MM.1S (cell line): ENCODE results near the gene BBX.

ENCODE experiments used
- EZH2 ChIP-seq: fragments of 300-600 bp; sonication (generic); optimal IDR thresholded peaks from 2 replicates; pipeline ENCODE3; 2017; ENCODE audit warnings: low read depth, mild to moderate bottlenecking, antibody characterized with exemption, low read length, mixed read lengths
- EZH2phosphoT487 ChIP-seq: fragments of 300-600 bp; sonication (generic); IDR thresholded peaks from 2 replicates; pipeline ENCODE4 v1.6.1; 2018; ENCODE audit warnings: antibody characterized with exemption, low read length
- TF ChIP-seq, protein P1 (sequence below): fragments of 300-600 bp; sonication (generic); IDR thresholded peaks from 2 replicates; pipeline ENCODE4 v1.5.1; 2016; ENCODE audit warnings: antibody characterized with exemption, low read length, mixed read lengths

DNA sequence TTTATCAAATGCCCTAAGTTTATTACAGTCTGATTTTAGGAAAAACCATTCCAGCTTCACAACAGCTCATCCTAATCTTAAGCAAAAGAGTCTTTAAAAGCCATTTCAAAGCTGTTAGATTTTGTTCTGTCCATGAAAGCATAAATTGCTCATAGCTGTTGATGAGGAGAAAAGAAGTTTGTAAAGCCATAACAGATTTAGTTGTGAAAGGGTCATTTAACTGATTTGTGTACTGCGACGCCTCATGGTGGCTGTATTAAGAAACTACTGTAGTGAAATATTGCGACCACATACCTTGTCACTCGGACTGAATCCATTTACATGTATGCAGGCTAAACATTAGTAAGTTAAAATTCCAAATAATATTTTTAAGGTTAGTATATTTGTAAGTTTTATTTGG, 20.9 kb downstream of the BBX start:
- TF ChIP-seq, protein P1, sequence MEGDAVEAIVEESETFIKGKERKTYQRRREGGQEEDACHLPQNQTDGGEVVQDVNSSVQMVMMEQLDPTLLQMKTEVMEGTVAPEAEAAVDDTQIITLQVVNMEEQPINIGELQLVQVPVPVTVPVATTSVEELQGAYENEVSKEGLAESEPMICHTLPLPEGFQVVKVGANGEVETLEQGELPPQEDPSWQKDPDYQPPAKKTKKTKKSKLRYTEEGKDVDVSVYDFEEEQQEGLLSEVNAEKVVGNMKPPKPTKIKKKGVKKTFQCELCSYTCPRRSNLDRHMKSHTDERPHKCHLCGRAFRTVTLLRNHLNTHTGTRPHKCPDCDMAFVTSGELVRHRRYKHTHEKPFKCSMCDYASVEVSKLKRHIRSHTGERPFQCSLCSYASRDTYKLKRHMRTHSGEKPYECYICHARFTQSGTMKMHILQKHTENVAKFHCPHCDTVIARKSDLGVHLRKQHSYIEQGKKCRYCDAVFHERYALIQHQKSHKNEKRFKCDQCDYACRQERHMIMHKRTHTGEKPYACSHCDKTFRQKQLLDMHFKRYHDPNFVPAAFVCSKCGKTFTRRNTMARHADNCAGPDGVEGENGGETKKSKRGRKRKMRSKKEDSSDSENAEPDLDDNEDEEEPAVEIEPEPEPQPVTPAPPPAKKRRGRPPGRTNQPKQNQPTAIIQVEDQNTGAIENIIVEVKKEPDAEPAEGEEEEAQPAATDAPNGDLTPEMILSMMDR = no peak
- TF ChIP-seq EZH2phosphoT487 (no peak), EZH2 (no peak)
